Measurements from ENCODE around the gene DACT2.

Gene DACT2

GRCh38 chr6:168261234-168261633 is 58.3 kb downstream of the DACT2 start:
- DNase-seq, result no peak

GRCh38 chr6:168260420-168260987 is 59.1 kb downstream of the DACT2 start:
- DNase-seq, result no peak

- no peak for DNase-seq
Measured at GRCh38 chr6:168258795-168259194, 60.8 kb downstream of the DACT2 start.

GRCh38 chr6:168256940-168257339 is 62.6 kb downstream of the DACT2 start:
- no peak for DNase-seq

Measured in activated CD4-positive, alpha-beta T cell treated with anti-CD3 and anti-CD28 coated beads, Interleukin-2, amount 50 U/mL, for 4 hours (primary cell).